NT2/D1 (cell line): ENCODE data around the gene HDDC3.

Experiments used
- YY1 ChIP-seq: IDR thresholded peaks from 2 replicates; pipeline ENCODE4 v1.6.1; 2011; ENCODE audit not compliant: insufficient read length, insufficient read depth
- ZNF274 ChIP-seq: IDR thresholded peaks from 2 replicates; pipeline ENCODE4 v1.6.1; 2011; ENCODE audit warnings: mild to moderate bottlenecking, low read depth, low read length

DNA sequence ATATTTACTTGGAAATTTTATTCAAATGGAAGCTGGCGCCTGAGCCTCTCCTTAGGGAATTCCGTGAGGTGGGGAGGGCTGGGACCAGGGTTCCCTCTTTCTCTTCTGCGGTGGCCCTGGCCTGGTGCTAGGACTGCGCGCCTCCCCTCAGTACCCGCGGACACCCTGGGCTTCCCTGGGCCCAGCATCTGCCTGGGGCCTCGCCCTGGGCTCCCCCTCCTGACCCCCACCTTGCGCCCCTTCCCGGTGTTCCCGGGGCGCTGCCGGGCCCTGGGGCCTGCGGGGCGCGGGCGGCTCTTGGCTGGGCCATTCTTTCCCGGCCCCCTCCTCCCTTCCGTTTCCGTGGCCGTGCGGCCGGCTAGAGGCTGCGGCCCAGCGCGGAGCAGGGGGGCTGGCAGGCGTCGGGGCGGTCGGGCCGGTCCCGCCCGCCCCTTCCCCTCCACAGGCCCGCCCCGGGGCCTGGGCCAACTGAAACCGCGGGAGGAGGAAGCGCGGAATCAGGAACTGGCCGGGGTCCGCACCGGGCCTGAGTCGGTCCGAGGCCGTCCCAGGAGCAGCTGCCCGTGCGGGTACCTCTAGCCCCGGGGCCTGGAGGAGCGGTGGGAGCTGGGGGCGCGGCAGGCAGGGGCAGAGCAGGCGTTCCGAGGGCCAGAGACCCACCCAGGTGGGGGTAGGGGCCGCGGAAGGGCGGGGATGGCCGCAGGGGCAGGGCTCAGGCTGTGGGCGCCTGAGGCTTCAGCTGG is 48.2 kb downstream of the HDDC3 start, which contains the start of gene FES:
- TF ChIP-seq YY1 (no peak), ZNF274 (no peak)
